KMS-11 (cell line): ENCODE results near the gene CCR9.

Experiments used
- H2AFZ ChIP-seq: fragments of 200-600 bp; sonication (generic); 2 replicates; pipeline ENCODE4 v1.6.1; 2016; ENCODE audit warnings: antibody characterized with exemption, mixed run types, low read depth
- H3K27ac ChIP-seq: fragments of 200-600 bp; sonication (generic); 2 replicates; pipeline ENCODE4 v1.6.1; 2016; ENCODE audit warnings: mild to moderate bottlenecking, mixed run types
- H3K27me3 ChIP-seq: fragments of 200-600 bp; sonication (generic); 2 replicates; pipeline ENCODE4 v1.6.1; 2017; ENCODE audit warnings: mild to moderate bottlenecking, low read depth, mixed run types, moderate library complexity; ENCODE audit not compliant: insufficient read depth
- H3K36me3 ChIP-seq: fragments of 200-600 bp; sonication (generic); 2 replicates; pipeline ENCODE4 v1.6.1; 2017; ENCODE audit warnings: mild to moderate bottlenecking, mixed run types; ENCODE audit not compliant: insufficient read depth
- H3K4me1 ChIP-seq: fragments of 200-600 bp; sonication (generic); 2 replicates; pipeline ENCODE4 v1.6.1; 2016; ENCODE audit warnings: mild to moderate bottlenecking, low read depth, mixed run types; ENCODE audit not compliant: poor library complexity, severe bottlenecking
- H3K4me2 ChIP-seq: fragments of 200-600 bp; sonication (generic); 2 replicates; pipeline ENCODE4 v1.7.0; 2016; ENCODE audit warnings: mild to moderate bottlenecking, mixed run types
- H3K4me3 ChIP-seq: fragments of 200-600 bp; sonication (generic); IDR thresholded peaks from 2 replicates; pipeline ENCODE4 v1.6.1; 2017; ENCODE audit warnings: low read depth, low read length, mixed read lengths; ENCODE audit not compliant: insufficient read depth
- H3K79me2 ChIP-seq: fragments of 200-600 bp; sonication (generic); 2 replicates; pipeline ENCODE4 v1.6.1; 2016; ENCODE audit warnings: low read depth, mixed run types; ENCODE audit not compliant: insufficient read depth
- H3K9ac ChIP-seq: fragments of 200-600 bp; sonication (generic); 2 replicates; pipeline ENCODE4 v1.6.1; 2016; ENCODE audit warnings: mild to moderate bottlenecking, mixed run types
- H4K20me1 ChIP-seq: fragments of 200-600 bp; sonication (generic); 2 replicates; pipeline ENCODE4 v1.6.1; 2016; ENCODE audit warnings: mild to moderate bottlenecking, mixed run types; ENCODE audit not compliant: insufficient read depth
- CTCF ChIP-seq: fragments of 200-600 bp; sonication (generic); conservative IDR thresholded peaks from 2 replicates; pipeline ENCODE4 v1.6.1; 2017; ENCODE audit warnings: low read depth, mild to moderate bottlenecking, antibody characterized with exemption, low read length, moderate library complexity, mixed read lengths

CCR9 gene

GRCh38 chr3:45890405-45890804 lies 4.1 kb downstream of the CCR9 start:
- no peak overlapping the region for H2AFZ ChIP-seq

GRCh38 chr3:45892161-45892560 lies 5.8 kb downstream of the CCR9 start:
- no peaks in the 10 kb centered on the region for H3K4me1 ChIP-seq
- H4K20me1 ChIP-seq: no peaks in the 10 kb centered on the region
- no peak for TF ChIP-seq CTCF
- H3K27me3 ChIP-seq: no peaks in the 10 kb centered on the region
- H3K4me2 ChIP-seq: no peak overlapping the region
- no peaks in the 10 kb centered on the region for H3K79me2 ChIP-seq
- no peaks in the 10 kb centered on the region for H3K36me3 ChIP-seq
- H3K4me3 ChIP-seq: no peak overlapping the region
- no peak overlapping the region for H2AFZ ChIP-seq
- H3K9ac ChIP-seq: no peak overlapping the region
- H3K27ac ChIP-seq: no peak overlapping the region

More at GRCh38 chr3:45890405-45890804, 4.1 kb downstream of the CCR9 start:
- no peak overlapping the region for H3K4me3 ChIP-seq
- no peak overlapping the region for H3K9ac ChIP-seq
- no peaks in the 10 kb centered on the region for H3K79me2 ChIP-seq
- H3K27ac ChIP-seq: no peak overlapping the region
- H3K36me3 ChIP-seq: no peaks in the 10 kb centered on the region
- no peak for TF ChIP-seq CTCF
- no peak overlapping the region for H3K4me2 ChIP-seq
- no peaks in the 10 kb centered on the region for H4K20me1 ChIP-seq
- H3K4me1 ChIP-seq: no peaks in the 10 kb centered on the region
- H3K27me3 ChIP-seq: no peaks in the 10 kb centered on the region

- Histone ChIP-seq H3K36me3 (no peaks in the 10 kb centered on the region), H3K4me3 (no peak overlapping the region), H3K27me3 (no peaks in the 10 kb centered on the region), H2AFZ (no peak overlapping the region), H3K4me1 (no peaks in the 10 kb centered on the region), H3K4me2 (no peak overlapping the region), H4K20me1 (no peaks in the 10 kb centered on the region), H3K79me2 (no peaks in the 10 kb centered on the region), H3K27ac (no peak overlapping the region), H3K9ac (no peak overlapping the region)
- no peak for TF ChIP-seq CTCF
Observed at GRCh38 chr3:45894015-45894414, 7.7 kb downstream of the CCR9 start.

GRCh38 chr3:45895686-45896468 lies 9.5 kb downstream of the CCR9 start:
- Histone ChIP-seq H3K4me2 (no peak overlapping the region), H3K4me1 (no peaks in the 10 kb centered on the region), H2AFZ (no peak overlapping the region), H3K9ac (no peak overlapping the region), H3K27ac (no peak overlapping the region), H3K27me3 (no peaks in the 10 kb centered on the region), H3K79me2 (no peaks in the 10 kb centered on the region), H4K20me1 (no peaks in the 10 kb centered on the region), H3K4me3 (no peak overlapping the region), H3K36me3 (no peaks in the 10 kb centered on the region)
- no peak for TF ChIP-seq CTCF
